ENCODE results near the gene FAM3C. TPM values are rescaled to one million over a fixed set of nuclear protein-coding genes. Genes with fewer than 3 reads are reported as not detected.
"Not testable (repeated sequence)": the region's sequence is repeated elsewhere in the genome, so short reads cannot be mapped to it uniquely, and the experiment has no call there.

Gene FAM3C
- total and polyA plus RNA-seq, 3 experiments from 2014 or later = 27.5 to 51.2 (median 47.3) TPM

DNA sequence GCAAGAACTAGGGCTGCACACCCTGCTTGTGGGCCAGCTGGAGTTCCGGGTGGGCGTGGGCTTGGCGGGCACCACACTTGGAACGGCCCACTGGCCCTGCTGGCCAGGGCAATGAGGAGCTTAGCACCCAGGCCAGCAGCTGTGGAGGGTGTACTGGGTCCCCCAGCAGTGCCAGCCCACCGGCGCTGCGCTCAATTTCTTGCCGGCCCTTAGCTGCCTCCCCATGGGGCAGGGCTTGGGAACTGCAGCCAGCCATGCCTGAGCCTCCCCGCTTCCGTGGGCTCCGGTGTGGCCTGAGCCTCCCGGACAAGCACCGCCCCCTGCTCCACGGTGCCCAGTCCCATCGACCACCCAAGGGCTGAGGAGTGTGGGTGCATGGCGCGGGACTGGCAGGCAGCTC, 25.6 kb upstream of the FAM3C start:
- H3K36me3 ChIP-seq (ENCODE audit: insufficient read depth, low read length); H3K27ac ChIP-seq (ENCODE audit: low read depth, low read length); H3K4me3 ChIP-seq (ENCODE audit: low read length); H3K4me1 ChIP-seq (ENCODE audit: insufficient read depth, low read length); H3K27ac Mint-ChIP-seq; H3K4me1 Mint-ChIP-seq; H3K9me3 Mint-ChIP-seq; H3K9me3 ChIP-seq (ENCODE audit: low read length); H3K4me3 Mint-ChIP-seq; POLR2A ChIA-PET; H3K36me3 Mint-ChIP-seq; H3K27me3 ChIP-seq (ENCODE audit: insufficient read depth, low read length, poor library complexity, severe bottlenecking); DNase-seq: not testable (repeated sequence)
- CTCF ChIA-PET = interaction anchor here (1.5 to 2.0 kb wide), 4 partner anchors 9 to 26 kb away, joined by 3 to 5 read pairs (median 4); partner anchors contain the start of gene FAM3C
- peaks cover 0 to 13% of the 10 kb centered on the region in 2 donors for H3K27me3 Mint-ChIP-seq

DNA sequence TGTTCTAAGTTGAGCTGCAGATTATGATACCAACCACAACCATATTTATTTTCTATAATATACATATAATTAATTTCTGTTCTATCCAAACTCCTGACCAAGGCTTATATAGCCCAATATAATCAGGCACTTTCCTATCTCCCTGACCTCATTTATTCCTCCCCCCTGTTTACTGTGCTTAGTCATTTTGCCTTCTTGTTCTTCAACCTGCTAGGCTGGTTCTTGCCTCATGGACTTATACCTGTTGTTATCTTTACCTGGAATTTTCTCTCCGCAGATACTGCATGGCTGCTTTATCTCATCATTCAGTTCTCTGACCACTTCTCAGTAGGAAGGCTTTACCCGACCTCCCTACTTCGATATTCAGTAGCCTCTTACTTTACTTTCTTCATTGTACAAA, 24.9 kb upstream of the FAM3C start:
- Mint-ChIP-seq H3K4me1 (no peaks in the 10 kb centered on the region), H3K27ac (no peak overlapping the region), H3K4me3 (no peak overlapping the region), H3K9me3 (no peaks in the 10 kb centered on the region), H3K36me3 (peaks cover 0 to 2% (median 0%) of the 10 kb centered on the region in 3 donors), H3K27me3 (peaks cover 0 to 8% of the 10 kb centered on the region in 2 donors)
- ChIA-PET CTCF (interaction anchor here (1.5 to 2.0 kb wide), 3 partner anchors 10 to 26 kb away, joined by 3 to 4 read pairs (median 4); partner anchors contain the start of gene FAM3C), POLR2A (no interaction called here)
- Histone ChIP-seq H3K9me3 (ENCODE audit: low read length) (no peaks in the 10 kb centered on the region), H3K27me3 (ENCODE audit: insufficient read depth, low read length, poor library complexity, severe bottlenecking) (no peaks in the 10 kb centered on the region), H3K4me3 (ENCODE audit: low read length) (no peak overlapping the region), H3K36me3 (ENCODE audit: insufficient read depth, low read length) (no peaks in the 10 kb centered on the region), H3K4me1 (ENCODE audit: insufficient read depth, low read length) (no peaks in the 10 kb centered on the region), H3K27ac (ENCODE audit: low read depth, low read length) (no peak overlapping the region)
- no peak for DNase-seq

DNA sequence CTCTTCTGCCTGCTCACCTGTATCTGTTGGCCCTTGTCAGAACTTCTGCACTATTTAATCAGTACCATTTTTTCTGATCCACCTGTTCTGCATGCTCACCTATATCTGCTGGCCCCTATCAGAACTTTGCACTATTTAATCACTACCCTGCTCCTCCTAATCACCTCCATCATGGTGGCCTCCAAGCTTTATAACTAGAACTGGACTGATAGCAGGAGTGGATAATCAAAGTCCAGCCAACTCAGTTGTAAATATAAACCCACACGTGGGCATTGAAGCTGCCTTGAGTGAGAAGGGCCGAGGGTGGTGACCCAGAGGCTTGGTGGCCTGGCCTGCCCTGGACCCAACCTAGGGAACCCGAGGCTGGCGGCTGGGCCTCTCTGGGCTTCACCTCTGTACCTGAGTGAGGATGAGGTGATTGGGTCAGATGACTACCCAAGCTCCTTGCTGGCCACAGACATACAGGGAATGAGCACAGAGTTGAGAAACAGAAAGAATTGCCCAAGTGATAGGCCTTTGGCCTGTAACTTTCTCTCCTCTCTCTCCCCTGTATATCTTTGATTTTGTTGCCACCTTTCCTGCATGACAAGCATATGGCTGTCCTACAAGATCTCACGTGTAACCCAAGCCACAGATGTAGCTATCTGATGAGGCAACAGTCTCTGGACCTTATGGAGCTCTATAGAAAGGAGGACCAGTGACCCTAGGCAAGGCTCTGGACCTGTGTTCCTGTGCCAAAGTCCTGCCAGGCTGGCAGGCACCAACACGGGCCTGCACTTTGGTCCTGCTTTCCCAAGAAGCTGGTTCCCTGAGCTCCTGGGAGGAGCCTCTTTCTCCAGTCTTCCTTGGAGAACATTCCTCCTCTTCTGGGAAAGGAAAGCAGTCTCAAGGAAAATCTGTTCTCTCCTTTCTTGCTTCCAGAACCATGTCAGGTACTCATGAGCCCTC, 23.4 kb upstream of the FAM3C start:
- H3K27me3 Mint-ChIP-seq = peaks cover 0 to under 1% of the 10 kb centered on the region in 2 donors

GRCh38 chr7:121416533-121416932, 20.4 kb upstream of the FAM3C start:
- Mint-ChIP-seq H3K4me3 (no peak overlapping the region), H3K36me3 (peaks cover 0 to 3% (median 0%) of the 10 kb centered on the region in 3 donors), H3K4me1 (no peaks in the 10 kb centered on the region), H3K27ac (no peak overlapping the region), H3K9me3 (no peaks in the 10 kb centered on the region), H3K27me3 (peaks cover 0 to 8% of the 10 kb centered on the region in 2 donors)
- ChIA-PET POLR2A (no interaction called here), CTCF (no interaction called here)
- Histone ChIP-seq H3K4me3 (ENCODE audit: low read length) (no peak overlapping the region), H3K9me3 (ENCODE audit: low read length) (no peaks in the 10 kb centered on the region), H3K36me3 (ENCODE audit: insufficient read depth, low read length) (no peaks in the 10 kb centered on the region), H3K27me3 (ENCODE audit: insufficient read depth, low read length, poor library complexity, severe bottlenecking) (no peaks in the 10 kb centered on the region), H3K27ac (ENCODE audit: low read depth, low read length) (no peak overlapping the region), H3K4me1 (ENCODE audit: insufficient read depth, low read length) (no peaks in the 10 kb centered on the region)
- DNase-seq = no peak

More for the DNA sequence above, 23.4 kb upstream of the FAM3C start:
- Histone ChIP-seq H3K36me3 (ENCODE audit: insufficient read depth, low read length) (no peaks in the 10 kb centered on the region), H3K4me3 (ENCODE audit: low read length) (no peak overlapping the region), H3K4me1 (ENCODE audit: insufficient read depth, low read length) (no peaks in the 10 kb centered on the region), H3K27ac (ENCODE audit: low read depth, low read length) (no peak overlapping the region), H3K27me3 (ENCODE audit: insufficient read depth, low read length, poor library complexity, severe bottlenecking) (no peaks in the 10 kb centered on the region), H3K9me3 (ENCODE audit: low read length) (no peaks in the 10 kb centered on the region)
- no peak overlapping the region for H3K27ac Mint-ChIP-seq
- H3K4me1 Mint-ChIP-seq = no peaks in the 10 kb centered on the region
- ChIA-PET POLR2A (no interaction called here), CTCF (interaction anchor here (0.9 to 2.0 kb wide), 3 partner anchors 11 to 23 kb away, joined by 3 to 4 read pairs (median 3); no protein-coding TSS in a partner anchor)
- DNase-seq = no peak
- H3K4me3 Mint-ChIP-seq = no peak overlapping the region
- H3K36me3 Mint-ChIP-seq = peaks cover 0 to 2% (median 0%) of the 10 kb centered on the region in 3 donors
- no peaks in the 10 kb centered on the region for H3K9me3 Mint-ChIP-seq

GRCh38 chr7:121414436-121414835, 18.3 kb upstream of the FAM3C start:
- Histone ChIP-seq H3K9me3 (ENCODE audit: low read length) (no peaks in the 10 kb centered on the region), H3K27ac (ENCODE audit: low read depth, low read length) (no peak overlapping the region), H3K27me3 (ENCODE audit: insufficient read depth, low read length, poor library complexity, severe bottlenecking) (no peaks in the 10 kb centered on the region), H3K36me3 (ENCODE audit: insufficient read depth, low read length) (no peaks in the 10 kb centered on the region), H3K4me1 (ENCODE audit: insufficient read depth, low read length) (no peaks in the 10 kb centered on the region), H3K4me3 (ENCODE audit: low read length) (no peak overlapping the region)
- ChIA-PET POLR2A (no interaction called here), CTCF (interaction anchor here (1.6 kb wide), 1 partner anchor 19 kb away, joined by 5 read pairs; the partner anchor contains the start of gene FAM3C)
- Mint-ChIP-seq H3K9me3 (no peaks in the 10 kb centered on the region), H3K27ac (no peak overlapping the region), H3K4me1 (peaks cover 3 to 6% (median 5%) of the 10 kb centered on the region in 3 donors), H3K4me3 (no peak overlapping the region), H3K36me3 (peaks cover 0 to 1% (median 0%) of the 10 kb centered on the region in 3 donors), H3K27me3 (peaks cover 0 to 15% of the 10 kb centered on the region in 2 donors)
- DNase-seq = no peak

- Mint-ChIP-seq H3K27me3 (peaks cover 0 to 18% of the 10 kb centered on the region in 2 donors), H3K4me1 (peaks cover 3 to 6% (median 5%) of the 10 kb centered on the region in 3 donors), H3K27ac (no peak overlapping the region), H3K4me3 (no peak overlapping the region), H3K36me3 (peaks cover 0 to 1% (median 0%) of the 10 kb centered on the region in 3 donors), H3K9me3 (no peaks in the 10 kb centered on the region)
- H3K9me3 ChIP-seq (ENCODE audit: low read length) = no peaks in the 10 kb centered on the region
- ChIA-PET CTCF (interaction anchor here (1.3 kb wide), 1 partner anchor 16 kb away, joined by 6 read pairs; the partner anchor contains the start of gene FAM3C), POLR2A (no interaction called here)
- no peak for DNase-seq
- no peaks in the 10 kb centered on the region for H3K36me3 ChIP-seq (ENCODE audit: insufficient read depth, low read length)
- H3K4me3 ChIP-seq (ENCODE audit: low read length) = no peak overlapping the region
- no peak overlapping the region for H3K27ac ChIP-seq (ENCODE audit: low read depth, low read length)
- no peaks in the 10 kb centered on the region for H3K4me1 ChIP-seq (ENCODE audit: insufficient read depth, low read length)
- no peaks in the 10 kb centered on the region for H3K27me3 ChIP-seq (ENCODE audit: insufficient read depth, low read length, poor library complexity, severe bottlenecking)
Observed at GRCh38 chr7:121411597-121411979, 15.5 kb upstream of the FAM3C start.

DNA sequence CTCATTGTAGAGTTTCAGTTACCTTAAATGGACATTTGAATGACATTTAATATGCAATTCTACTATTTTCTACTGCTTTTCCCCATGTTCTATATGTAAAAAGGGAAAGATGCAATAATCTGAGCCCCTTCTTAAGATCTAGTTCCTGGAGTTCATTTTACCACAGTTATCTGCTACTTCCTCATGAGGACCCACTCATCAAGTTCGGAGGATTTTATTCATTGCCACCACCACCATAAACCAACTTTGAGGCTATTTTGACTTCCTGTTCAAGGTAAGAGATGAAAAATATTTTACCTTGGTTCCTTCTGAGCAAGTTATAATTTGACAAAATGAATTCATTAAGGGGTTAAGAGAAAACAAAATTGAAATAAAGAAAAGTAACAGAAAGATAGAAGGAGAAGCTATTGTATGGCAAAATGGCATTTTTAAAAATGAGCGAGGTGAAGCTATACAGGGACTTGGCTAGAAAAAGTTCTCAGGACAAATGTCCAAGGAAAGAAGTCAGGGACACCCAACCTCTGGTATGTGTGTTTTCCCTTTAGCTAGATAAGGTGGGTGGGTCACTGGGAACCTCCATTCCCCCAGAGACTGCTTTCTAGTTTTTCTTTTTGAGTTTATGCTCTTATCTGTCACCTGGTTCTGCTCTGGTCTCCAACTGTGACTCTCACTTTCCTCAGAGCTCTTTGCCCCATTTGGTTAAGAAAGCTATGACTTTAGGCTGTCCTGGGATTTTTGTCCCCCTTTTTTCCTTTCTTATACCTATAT, 14.9 kb upstream of the FAM3C start:
- peaks cover 0 to 1% (median 0%) of the 10 kb centered on the region in 3 donors for H3K36me3 Mint-ChIP-seq
- Histone ChIP-seq H3K9me3 (ENCODE audit: low read length) (no peaks in the 10 kb centered on the region), H3K4me3 (ENCODE audit: low read length) (no peak overlapping the region), H3K27me3 (ENCODE audit: insufficient read depth, low read length, poor library complexity, severe bottlenecking) (no peaks in the 10 kb centered on the region), H3K36me3 (ENCODE audit: insufficient read depth, low read length) (no peaks in the 10 kb centered on the region), H3K27ac (ENCODE audit: low read depth, low read length) (no peak overlapping the region), H3K4me1 (ENCODE audit: insufficient read depth, low read length) (no peaks in the 10 kb centered on the region)
- POLR2A ChIA-PET = no interaction called here
- peaks cover 3 to 6% (median 5%) of the 10 kb centered on the region in 3 donors for H3K4me1 Mint-ChIP-seq
- peaks cover 0 to 19% of the 10 kb centered on the region in 2 donors for H3K27me3 Mint-ChIP-seq
- CTCF ChIA-PET = interaction anchor here (1.3 kb wide), 1 partner anchor 15 kb away, joined by 6 read pairs; the partner anchor contains the start of gene FAM3C
- no peak for DNase-seq
- no peak overlapping the region for H3K27ac Mint-ChIP-seq
- no peak overlapping the region for H3K4me3 Mint-ChIP-seq
- H3K9me3 Mint-ChIP-seq = no peaks in the 10 kb centered on the region
